ENCODE data around the gene PEX1. TPM values are rescaled to one million over a fixed set of nuclear protein-coding genes. Genes with fewer than 3 reads are reported as not detected.

Gene PEX1
- total and polyA plus RNA-seq, 9 of the 15 experiments (the other 6 are each of a cell fraction or from before 2014, with no cell fraction given), result 9.4 to 32.2 (median 19.9) TPM

DNA sequence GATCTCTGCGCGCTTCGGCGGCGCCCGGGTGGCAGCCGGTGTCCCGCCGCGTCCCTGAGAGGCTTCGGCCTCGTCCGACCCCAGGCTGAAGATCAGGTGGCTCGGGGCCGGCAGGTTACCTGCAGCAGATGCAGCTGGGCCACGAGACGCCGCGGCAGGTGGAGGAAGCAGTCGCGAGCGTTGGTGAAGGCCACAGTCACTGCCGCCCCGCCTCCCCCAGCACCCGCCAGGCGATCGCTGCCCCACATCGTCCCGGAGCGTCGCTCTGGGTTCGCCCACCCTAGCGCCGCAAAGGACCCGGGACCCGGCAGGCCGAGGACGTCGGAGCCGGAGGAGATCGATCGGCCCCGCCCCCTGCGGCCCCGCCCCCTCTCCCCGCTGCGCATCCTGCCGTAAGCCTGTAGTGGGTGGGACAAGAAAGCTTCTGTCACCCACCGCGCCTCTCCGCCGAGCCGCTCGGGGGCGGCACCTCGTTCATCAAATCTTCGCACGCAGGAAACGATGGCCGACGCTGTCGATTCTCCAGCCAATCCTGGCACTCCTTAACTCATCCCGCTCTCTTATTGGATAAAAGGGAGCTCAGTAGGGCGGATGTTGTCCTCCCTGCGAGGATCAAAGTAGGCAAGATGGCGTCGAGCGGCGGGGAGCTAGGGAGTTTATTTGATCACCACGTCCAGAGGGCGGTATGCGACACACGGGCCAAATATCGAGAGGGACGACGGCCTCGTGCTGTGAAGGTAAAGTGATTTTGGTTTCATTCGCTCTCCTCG, at the start of gene PEX1, which contains the start of gene RBM48 (continued):
- TF ChIP-seq NFYB (IDR thresholded peaks at IDR 0.05; ENCODE audit: extremely low read depth, insufficient read length), result peak; percentile 70
- no peak for TF ChIP-seq TGIF2 (CRISPR knock-in tag; IDR thresholded peaks at IDR 0.05)
- no peak for TF ChIP-seq ZNF224 (CRISPR knock-in tag; IDR thresholded peaks at IDR 0.05)
- TF ChIP-seq, protein P1, sequence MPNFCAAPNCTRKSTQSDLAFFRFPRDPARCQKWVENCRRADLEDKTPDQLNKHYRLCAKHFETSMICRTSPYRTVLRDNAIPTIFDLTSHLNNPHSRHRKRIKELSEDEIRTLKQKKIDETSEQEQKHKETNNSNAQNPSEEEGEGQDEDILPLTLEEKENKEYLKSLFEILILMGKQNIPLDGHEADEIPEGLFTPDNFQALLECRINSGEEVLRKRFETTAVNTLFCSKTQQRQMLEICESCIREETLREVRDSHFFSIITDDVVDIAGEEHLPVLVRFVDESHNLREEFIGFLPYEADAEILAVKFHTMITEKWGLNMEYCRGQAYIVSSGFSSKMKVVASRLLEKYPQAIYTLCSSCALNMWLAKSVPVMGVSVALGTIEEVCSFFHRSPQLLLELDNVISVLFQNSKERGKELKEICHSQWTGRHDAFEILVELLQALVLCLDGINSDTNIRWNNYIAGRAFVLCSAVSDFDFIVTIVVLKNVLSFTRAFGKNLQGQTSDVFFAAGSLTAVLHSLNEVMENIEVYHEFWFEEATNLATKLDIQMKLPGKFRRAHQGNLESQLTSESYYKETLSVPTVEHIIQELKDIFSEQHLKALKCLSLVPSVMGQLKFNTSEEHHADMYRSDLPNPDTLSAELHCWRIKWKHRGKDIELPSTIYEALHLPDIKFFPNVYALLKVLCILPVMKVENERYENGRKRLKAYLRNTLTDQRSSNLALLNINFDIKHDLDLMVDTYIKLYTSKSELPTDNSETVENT (CRISPR knock-in tag; IDR thresholded peaks at IDR 0.05), result peak; percentile 90
- peak; percentile 93 to 99 (median 96) for TF ChIP-seq YY1 (IDR thresholded peaks at IDR 0.05; ENCODE audit: borderline replicate concordance in 1 of 3, control insufficient read depth in 1 of 3, extremely low read depth in 1 of 3, insufficient read depth in 3 of 3, insufficient read length in 1 of 3, insufficient replicate concordance in 2 of 3, low read depth in 1 of 3, low read length in 2 of 3)
- peak; percentile 90 for TF ChIP-seq CREB1 (IDR thresholded peaks at IDR 0.05)
- peak; percentile 90 for TF ChIP-seq CREB1 (CRISPR knock-in tag; IDR thresholded peaks at IDR 0.05)
- TF ChIP-seq, protein P2, sequence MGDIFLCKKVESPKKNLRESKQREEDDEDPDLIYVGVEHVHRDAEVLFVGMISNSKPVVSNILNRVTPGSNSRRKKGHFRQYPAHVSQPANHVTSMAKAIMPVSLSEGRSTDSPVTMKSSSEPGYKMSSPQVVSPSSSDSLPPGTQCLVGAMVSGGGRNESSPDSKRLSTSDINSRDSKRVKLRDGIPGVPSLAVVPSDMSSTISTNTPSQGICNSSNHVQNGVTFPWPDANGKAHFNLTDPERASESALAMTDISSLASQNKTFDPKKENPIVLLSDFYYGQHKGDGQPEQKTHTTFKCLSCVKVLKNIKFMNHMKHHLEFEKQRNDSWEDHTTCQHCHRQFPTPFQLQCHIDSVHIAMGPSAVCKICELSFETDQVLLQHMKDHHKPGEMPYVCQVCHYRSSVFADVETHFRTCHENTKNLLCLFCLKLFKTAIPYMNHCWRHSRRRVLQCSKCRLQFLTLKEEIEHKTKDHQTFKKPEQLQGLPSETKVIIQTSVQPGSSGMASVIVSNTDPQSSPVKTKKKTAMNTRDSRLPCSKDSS (IDR thresholded peaks at IDR 0.05; ENCODE audit: low read depth, partially characterized antibody), result no peak
- peak; percentile 86 to 90 for TF ChIP-seq ARNT (IDR thresholded peaks at IDR 0.05)
- TF ChIP-seq RBM25 (IDR thresholded peaks at IDR 0.05; ENCODE audit: low read depth, low read length, severe bottlenecking), result peak; percentile 60
- no peak for TF ChIP-seq SMARCA4 (IDR thresholded peaks at IDR 0.05)
- TF ChIP-seq MTF1 (CRISPR knock-in tag; IDR thresholded peaks at IDR 0.05; ENCODE audit: borderline replicate concordance), result no peak
- TF ChIP-seq, protein P3, sequence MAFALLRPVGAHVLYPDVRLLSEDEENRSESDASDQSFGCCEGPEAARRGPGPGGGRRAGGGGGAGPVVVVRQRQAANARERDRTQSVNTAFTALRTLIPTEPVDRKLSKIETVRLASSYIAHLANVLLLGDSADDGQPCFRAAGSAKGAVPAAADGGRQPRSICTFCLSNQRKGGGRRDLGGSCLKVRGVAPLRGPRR (CRISPR knock-in tag; IDR thresholded peaks at IDR 0.05), result no peak
- TF ChIP-seq ZNF12 (CRISPR knock-in tag; IDR thresholded peaks at IDR 0.05), result no peak
- TF ChIP-seq, protein P4, sequence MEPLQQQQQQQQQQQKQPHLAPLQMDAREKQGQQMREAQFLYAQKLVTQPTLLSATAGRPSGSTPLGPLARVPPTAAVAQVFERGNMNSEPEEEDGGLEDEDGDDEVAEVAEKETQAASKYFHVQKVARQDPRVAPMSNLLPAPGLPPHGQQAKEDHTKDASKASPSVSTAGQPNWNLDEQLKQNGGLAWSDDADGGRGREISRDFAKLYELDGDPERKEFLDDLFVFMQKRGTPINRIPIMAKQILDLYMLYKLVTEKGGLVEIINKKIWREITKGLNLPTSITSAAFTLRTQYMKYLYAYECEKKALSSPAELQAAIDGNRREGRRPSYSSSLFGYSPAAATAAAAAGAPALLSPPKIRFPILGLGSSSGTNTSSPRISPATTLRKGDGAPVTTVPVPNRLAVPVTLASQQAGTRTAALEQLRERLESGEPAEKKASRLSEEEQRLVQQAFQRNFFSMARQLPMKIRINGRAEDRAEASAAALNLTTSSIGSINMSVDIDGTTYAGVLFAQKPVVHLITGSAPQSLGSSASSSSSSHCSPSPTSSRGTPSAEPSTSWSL (CRISPR knock-in tag; IDR thresholded peaks at IDR 0.05; ENCODE audit: borderline replicate concordance), result no peak
- TF ChIP-seq MCM2 (IDR thresholded peaks at IDR 0.05; ENCODE audit: low read depth), result no peak
- TF ChIP-seq IRF2 (CRISPR knock-in tag; IDR thresholded peaks at IDR 0.05), result no peak
- 0 out of 2 replicates have a peak, but pooled peaks have one; percentile 64 for TF ChIP-seq NR4A1 (CRISPR knock-in tag; IDR thresholded peaks at IDR 0.05)
- TF ChIP-seq NR4A1 (tag; IDR thresholded peaks at IDR 0.05), result peak; percentile 39; the same call in 1 of the 2 replicates
- no peak for TF ChIP-seq ZNF77 (CRISPR knock-in tag; IDR thresholded peaks at IDR 0.05)
- TF ChIP-seq NEUROD1 (IDR thresholded peaks at IDR 0.05; ENCODE audit: borderline replicate concordance, low read depth, low read length, partially characterized antibody), result peak; percentile 86
- TF ChIP-seq GTF2E2 (tag; IDR thresholded peaks at IDR 0.05), result peak; percentile 86; the same call in 1 of the 2 replicates

Data from K562 (cell line).